ENCODE results near the gene COPZ1. TPM values are rescaled to one million over a fixed set of nuclear protein-coding genes. Genes with fewer than 3 reads are reported as not detected.

Gene COPZ1
- total and polyA plus RNA-seq, 9 of the 15 experiments (the other 6 are each of a cell fraction or from before 2014, with no cell fraction given), result 137 to 487 (median 233) TPM

- TF ChIP-seq SMC3 (conservative IDR thresholded peaks at IDR 0.05; ENCODE audit: insufficient read depth, low read depth, low read length) (peak; percentile 34; the same call in 1 of the 2 replicates), ZNF766 (CRISPR knock-in tag; conservative IDR thresholded peaks at IDR 0.05) (peak; percentile 77), ZEB2 (IDR thresholded peaks at IDR 0.05) (no peak), NELFE (IDR thresholded peaks at IDR 0.05; ENCODE audit: insufficient read depth, insufficient read length) (no peak), CREB3 (tag; conservative IDR thresholded peaks at IDR 0.05; ENCODE audit: low read depth) (no peak), PBX2 (CRISPR knock-in tag; IDR thresholded peaks at IDR 0.05; ENCODE audit: low read depth) (no peak; the same call in 1 of the 2 replicates), PBX2 (tag; conservative IDR thresholded peaks at IDR 0.05; ENCODE audit: low read depth) (peak; percentile 95), ZNF316 (IDR thresholded peaks at IDR 0.05) (peak; percentile 42; the same call in 1 of the 2 replicates), HNRNPH1 (optimal IDR thresholded peaks at IDR 0.05; ENCODE audit: low read depth, low read length) (no peak), ATF4 (CRISPR knock-in tag; IDR thresholded peaks at IDR 0.05) (peak; percentile 10; the same call in 1 of the 2 replicates), TAF1 (IDR thresholded peaks at IDR 0.05; ENCODE audit: control insufficient read depth, extremely low read depth, insufficient read depth, low read length, severe bottlenecking) (peak; percentile 98), ZNF174 (CRISPR knock-in tag; IDR thresholded peaks at IDR 0.05) (peak; percentile 71; the same call in 1 of the 2 replicates), NR2F6 (CRISPR knock-in tag; IDR thresholded peaks at IDR 0.05) (0 out of 2 replicates have a peak, but pooled peaks have one; percentile 26), MYBL2 (IDR thresholded peaks at IDR 0.05; ENCODE audit: low read depth) (no peak), MYBL2 (CRISPR knock-in tag; IDR thresholded peaks at IDR 0.05; ENCODE audit: borderline replicate concordance) (no peak), TEAD1 (CRISPR knock-in tag; IDR thresholded peaks at IDR 0.05) (peak in 1 of 2 experiments; percentile 52; a peak in 1 of 4 replicates), MEIS2 (IDR thresholded peaks at IDR 0.05; ENCODE audit: partially characterized antibody) (peak; percentile 76), ZNF644 (tag; IDR thresholded peaks at IDR 0.05; ENCODE audit: low read depth) (no peak; the same call in 1 of the 2 replicates), TSC22D4 (tag; IDR thresholded peaks at IDR 0.05) (no peak), NR2C2 (CRISPR knock-in tag; IDR thresholded peaks at IDR 0.05) (no peak), NR2C2 (tag; IDR thresholded peaks at IDR 0.05) (peak; percentile 81), HBP1 (CRISPR knock-in tag; IDR thresholded peaks at IDR 0.05) (peak; percentile 81)
Measured at GRCh38 chr12:54324617-54325441, at the start of gene COPZ1 (continued).
